Fibroblast of villous mesenchyme (primary cell): Measurements from ENCODE around the gene OMA1. TPM values are rescaled to one million over a fixed set of nuclear protein-coding genes. Genes with fewer than 3 reads are reported as not detected.
A peak's percentile ranks its signal among the peaks of the same experiment; 100 is the strongest.

Experiments
- DNase-seq: peaks from one replicate; pipeline ENCODE4 v3.0.0-alpha.2; 2010; ENCODE audit warnings: low read depth
- H3K4me3 ChIP-seq: 2 replicates; pipeline ENCODE4 v1.5.1; 2011; ENCODE audit warnings: low read depth, mild to moderate bottlenecking, low read length
- total RNA-seq: library from RNA; depleted of rRNA; stranded (reverse); fragments of >200 nt; gene quantifications from 2 replicates; pipeline ENCODE4 v1.2.3, GENCODE V29; 2012
- TF ChIP-seq, protein P1 (sequence below): IDR thresholded peaks from 2 replicates; pipeline ENCODE4 v1.5.1; 2012; ENCODE audit warnings: low read depth, mild to moderate bottlenecking, low read length; ENCODE audit not compliant: insufficient read depth

Gene OMA1
- total RNA-seq, 1 donor: 26.8 TPM

DNA sequence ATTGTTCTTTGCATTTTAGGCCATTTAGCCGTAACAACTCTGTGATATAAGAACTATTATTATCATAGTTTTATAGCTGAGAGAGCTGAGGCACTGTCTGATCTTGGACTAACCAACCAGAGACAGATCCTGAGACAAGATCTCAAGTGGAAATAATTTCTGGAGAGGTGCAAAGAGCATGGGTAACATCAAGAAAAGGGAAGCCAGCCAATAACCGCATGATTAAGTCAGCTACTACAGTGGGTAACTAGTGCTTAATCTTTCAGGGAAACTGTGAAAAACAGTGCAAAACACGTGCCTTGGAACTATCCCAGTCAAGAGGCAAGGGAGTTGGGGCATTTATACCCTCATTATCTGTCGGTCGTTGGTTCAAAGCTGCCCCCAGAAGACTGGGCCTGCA is 105.8 kb downstream of the OMA1 start:
- TF ChIP-seq, protein P1, sequence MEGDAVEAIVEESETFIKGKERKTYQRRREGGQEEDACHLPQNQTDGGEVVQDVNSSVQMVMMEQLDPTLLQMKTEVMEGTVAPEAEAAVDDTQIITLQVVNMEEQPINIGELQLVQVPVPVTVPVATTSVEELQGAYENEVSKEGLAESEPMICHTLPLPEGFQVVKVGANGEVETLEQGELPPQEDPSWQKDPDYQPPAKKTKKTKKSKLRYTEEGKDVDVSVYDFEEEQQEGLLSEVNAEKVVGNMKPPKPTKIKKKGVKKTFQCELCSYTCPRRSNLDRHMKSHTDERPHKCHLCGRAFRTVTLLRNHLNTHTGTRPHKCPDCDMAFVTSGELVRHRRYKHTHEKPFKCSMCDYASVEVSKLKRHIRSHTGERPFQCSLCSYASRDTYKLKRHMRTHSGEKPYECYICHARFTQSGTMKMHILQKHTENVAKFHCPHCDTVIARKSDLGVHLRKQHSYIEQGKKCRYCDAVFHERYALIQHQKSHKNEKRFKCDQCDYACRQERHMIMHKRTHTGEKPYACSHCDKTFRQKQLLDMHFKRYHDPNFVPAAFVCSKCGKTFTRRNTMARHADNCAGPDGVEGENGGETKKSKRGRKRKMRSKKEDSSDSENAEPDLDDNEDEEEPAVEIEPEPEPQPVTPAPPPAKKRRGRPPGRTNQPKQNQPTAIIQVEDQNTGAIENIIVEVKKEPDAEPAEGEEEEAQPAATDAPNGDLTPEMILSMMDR: no peak
- DNase-seq: no peak

DNA sequence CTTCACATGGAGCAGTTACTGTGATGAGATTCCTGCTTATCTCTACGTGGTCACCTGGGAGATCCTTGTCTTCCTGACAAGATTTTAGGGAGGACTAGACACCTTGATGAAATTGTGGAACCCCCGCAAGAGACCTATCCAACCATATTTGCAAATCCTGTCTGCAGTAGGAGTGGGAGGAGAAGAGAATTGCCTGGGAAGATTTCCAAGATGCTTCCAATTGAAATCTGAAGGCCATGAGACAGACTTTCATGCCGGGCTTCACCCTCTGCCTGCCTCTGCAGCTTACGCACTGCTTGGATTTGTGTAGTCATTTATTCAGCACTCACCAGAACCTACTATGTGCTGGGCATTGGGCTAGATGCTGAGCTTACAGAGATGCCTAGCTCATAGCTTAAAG is 106.6 kb downstream of the OMA1 start:
- DNase-seq: peak; percentile 4
- H3K4me3 ChIP-seq: no peak overlapping the region
- TF ChIP-seq, protein P1: no peak

More for the DNA sequence above, 105.8 kb downstream of the OMA1 start:
- H3K4me3 ChIP-seq: no peak overlapping the region

DNA sequence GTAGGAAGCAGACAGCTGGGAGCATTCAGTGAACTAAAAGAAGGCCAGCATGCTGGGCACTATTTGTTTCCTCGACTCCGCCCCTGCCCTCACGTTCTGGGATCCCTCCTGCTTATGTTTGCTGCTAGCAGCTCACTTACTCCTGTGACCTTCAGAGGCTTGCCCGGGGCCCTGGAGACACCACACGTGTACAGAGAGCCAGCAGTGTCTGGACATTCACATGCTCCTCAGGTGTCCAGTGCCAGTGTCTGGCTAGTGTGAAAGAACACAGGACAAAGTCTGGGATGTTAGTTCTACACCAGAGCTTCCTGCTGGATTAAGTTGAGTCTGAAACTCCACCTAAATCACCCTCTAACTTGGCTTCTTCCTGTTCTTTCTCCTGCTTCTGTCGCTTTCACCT is 108.1 kb downstream of the OMA1 start:
- no peak for DNase-seq
- TF ChIP-seq, protein P1: no peak
- H3K4me3 ChIP-seq: no peak overlapping the region

DNA sequence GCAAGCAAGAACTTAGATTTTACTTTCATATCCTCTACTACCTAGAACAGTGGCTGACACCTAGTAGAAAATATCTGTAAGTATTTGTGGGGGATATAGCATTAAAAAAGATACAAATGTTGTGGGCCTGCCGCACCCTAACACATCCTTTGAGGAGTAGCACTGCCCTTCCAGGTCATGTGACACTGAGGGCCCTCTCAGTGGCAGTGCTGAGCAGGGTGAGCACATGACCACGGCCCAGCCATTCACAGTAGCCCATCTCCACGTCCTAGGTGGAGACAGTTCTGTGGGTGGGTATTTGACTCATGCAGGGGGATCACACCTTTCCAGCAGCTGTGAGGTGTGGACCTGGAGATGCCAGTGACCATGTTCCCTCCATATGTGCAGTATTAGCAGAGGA is 108.9 kb downstream of the OMA1 start:
- DNase-seq: no peak
- H3K4me3 ChIP-seq: no peak overlapping the region
- TF ChIP-seq, protein P1: no peak

DNA sequence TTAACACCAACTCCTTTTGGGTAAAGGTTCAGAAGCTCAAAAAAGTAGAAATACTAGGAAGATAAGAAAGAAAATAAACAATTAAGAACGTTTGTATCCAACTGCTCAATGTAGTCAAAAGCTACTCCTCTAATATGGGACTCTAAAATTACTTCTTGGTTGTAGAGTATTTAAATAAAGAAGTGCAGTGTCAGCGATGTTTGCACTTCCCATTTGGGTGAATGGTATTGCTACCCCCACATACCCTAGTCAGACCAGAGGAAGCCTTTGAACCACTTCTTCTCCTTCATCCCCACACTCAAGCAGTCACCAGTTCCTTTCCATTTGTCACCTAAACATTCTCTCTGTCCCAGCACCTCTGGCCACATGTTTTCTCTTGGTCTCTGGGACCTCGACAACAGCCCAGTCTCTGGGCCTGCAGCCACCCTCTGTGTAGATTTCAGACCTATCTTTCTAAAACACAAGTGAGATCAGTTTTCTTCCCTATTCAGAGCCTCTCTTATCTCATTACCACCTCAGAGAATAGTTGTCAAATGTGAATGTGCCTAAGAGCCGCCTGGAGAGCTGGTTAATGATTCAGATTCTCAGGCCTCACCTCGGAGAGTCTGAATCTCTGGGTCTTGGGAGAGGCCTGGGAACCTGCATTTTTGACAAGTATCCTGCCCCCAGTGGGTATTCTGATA is 109.8 kb downstream of the OMA1 start:
- TF ChIP-seq, protein P1: no peak
- H3K4me3 ChIP-seq: no peak overlapping the region
- no peak for DNase-seq

DNA sequence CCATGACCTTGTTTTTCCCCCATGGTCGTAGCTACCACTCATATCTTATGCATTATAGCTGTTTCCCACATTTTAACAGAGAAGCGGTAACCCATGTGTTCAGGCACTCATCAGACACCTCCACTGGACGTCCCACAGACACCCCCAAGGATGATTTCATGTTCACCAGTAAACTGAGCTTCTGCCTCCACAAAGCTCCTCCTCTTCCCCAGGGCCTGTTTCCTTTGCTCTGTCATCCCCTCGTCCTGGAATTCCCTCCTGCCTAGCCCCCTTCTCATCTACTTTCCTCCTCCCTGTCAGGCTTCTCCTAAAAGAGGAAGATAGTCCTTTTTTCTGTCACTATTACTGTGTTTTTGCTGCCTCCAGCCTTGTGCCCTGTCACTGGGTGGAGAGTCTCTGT is 111.2 kb downstream of the OMA1 start:
- TF ChIP-seq, protein P1: no peak
- no peak overlapping the region for H3K4me3 ChIP-seq
- DNase-seq: no peak

DNA sequence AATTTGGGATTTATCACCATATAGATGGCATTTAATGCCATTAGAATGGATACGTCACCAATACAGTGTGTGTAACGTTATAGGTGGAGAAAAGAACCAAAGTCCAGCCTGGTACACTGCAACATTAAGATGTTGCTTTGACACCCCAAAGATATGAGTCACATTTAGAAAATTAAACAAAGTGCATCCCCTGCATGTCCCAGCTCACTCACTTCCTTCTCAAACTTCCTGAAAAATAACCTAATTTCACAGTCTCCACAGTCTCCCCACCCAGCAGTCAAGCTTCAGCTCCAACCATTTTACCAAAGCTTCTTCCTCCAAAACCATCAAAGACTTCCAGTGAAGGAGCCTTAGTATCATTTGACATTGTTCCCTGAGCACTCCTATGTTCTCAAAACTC is 111.9 kb downstream of the OMA1 start:
- TF ChIP-seq, protein P1: no peak
- H3K4me3 ChIP-seq: no peak overlapping the region
- DNase-seq: no peak
